COLO668 (cell line): Measurements from ENCODE around the gene TXLNB.

Source experiments
- DNase-seq: peaks from one replicate; lab custom pipeline; 2025; ENCODE audit not compliant: unreplicated experiment; lab: John Stamatoyannopoulos, UW

TXLNB gene

GRCh38 chr6:139291813-139292619, at the start of gene TXLNB:
Gene TXLNB, minus strand, starts transcription at chr6:139291998. Its CDS starts 3,099 bp downstream, at chr6:139288899.
- DNase-seq, result peak; percentile 6

- no peak for DNase-seq
These were observed 49.3 kb upstream of the TXLNB start for GRCh38 chr6:139341060-139341459.

- no peak for DNase-seq
These were observed 47.0 kb upstream of the TXLNB start for GRCh38 chr6:139338795-139339194.

- no peak for DNase-seq
These were observed 46.0 kb upstream of the TXLNB start for GRCh38 chr6:139337830-139338229.

- DNase-seq, result no peak
These were observed 45.2 kb upstream of the TXLNB start for GRCh38 chr6:139337001-139337400.

GRCh38 chr6:139336488-139336887, 44.7 kb upstream of the TXLNB start:
- no peak for DNase-seq

GRCh38 chr6:139335447-139336210, 43.8 kb upstream of the TXLNB start:
- DNase-seq, result no peak

GRCh38 chr6:139334806-139335446, 43.1 kb upstream of the TXLNB start:
- DNase-seq, result no peak

- no peak for DNase-seq
These were observed 39.2 kb upstream of the TXLNB start for GRCh38 chr6:139330826-139331500.

GRCh38 chr6:139330306-139330705, 38.5 kb upstream of the TXLNB start:
- no peak for DNase-seq

- DNase-seq, result no peak
These were observed 37.4 kb upstream of the TXLNB start for GRCh38 chr6:139329224-139329623.

- DNase-seq, result no peak
These were observed 35.2 kb upstream of the TXLNB start for GRCh38 chr6:139327038-139327437.

GRCh38 chr6:139325686-139326085, 33.9 kb upstream of the TXLNB start:
- no peak for DNase-seq

GRCh38 chr6:139325125-139325524, 33.3 kb upstream of the TXLNB start:
- no peak for DNase-seq

- DNase-seq, result no peak
These were observed 32.4 kb upstream of the TXLNB start for GRCh38 chr6:139324301-139324555.

- no peak for DNase-seq
These were observed 31.9 kb upstream of the TXLNB start for GRCh38 chr6:139323511-139324300.

GRCh38 chr6:139320081-139320480, 28.3 kb upstream of the TXLNB start:
- no peak for DNase-seq

GRCh38 chr6:139316622-139317317, 25.0 kb upstream of the TXLNB start:
- DNase-seq, result no peak

GRCh38 chr6:139313784-139314545, 22.2 kb upstream of the TXLNB start:
- no peak for DNase-seq
